ENCODE data around the gene PDHA1. TPM values are rescaled to one million over a fixed set of nuclear protein-coding genes. Genes with fewer than 3 reads are reported as not detected.

PDHA1 gene
- total RNA-seq, 1 experiment from 2014 or later, result 214 TPM

DNA sequence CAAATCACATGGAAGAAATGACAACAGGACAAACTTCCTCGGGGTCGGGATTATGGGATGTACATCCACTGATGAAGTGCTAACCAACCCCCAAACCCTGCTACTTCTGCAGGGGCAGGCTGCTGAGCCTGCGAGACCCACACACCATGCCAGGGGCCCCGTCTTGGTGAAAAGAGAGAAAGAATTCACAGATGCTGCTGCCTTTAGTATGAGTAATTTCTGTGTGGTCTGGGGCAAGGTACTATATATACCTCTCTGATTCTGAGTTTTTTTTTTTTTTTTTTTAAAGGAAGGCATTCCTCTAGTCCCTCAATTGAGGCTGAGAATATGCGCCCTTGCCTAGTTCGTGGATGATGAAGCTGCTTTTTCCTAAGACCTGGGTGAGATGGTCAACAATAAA lies 24.8 kb downstream of the PDHA1 start:
- Histone ChIP-seq H3K79me1 (ENCODE audit: insufficient read depth, low read depth, low read length, poor library complexity, severe bottlenecking) (no peaks in the 10 kb centered on the region), H3K27me3 (ENCODE audit: insufficient read depth, low read length) (no peaks in the 10 kb centered on the region), H2AK5ac (ENCODE audit: insufficient read length, low read length) (no peak overlapping the region), H3K23ac (ENCODE audit: insufficient read length, low read depth, low read length) (no peak overlapping the region), H4K20me1 (ENCODE audit: control insufficient read depth, insufficient read depth, insufficient read length) (no peaks in the 10 kb centered on the region), H2BK120ac (ENCODE audit: low read depth, low read length, poor library complexity, severe bottlenecking) (no peak overlapping the region), H3K4me1 (ENCODE audit: insufficient read depth, low read length) (no peaks in the 10 kb centered on the region), H2BK5ac (ENCODE audit: insufficient read length, low read length) (no peak overlapping the region), H3K27ac (ENCODE audit: insufficient read length, low read depth, low read length) (no peak overlapping the region), H3K9ac (ENCODE audit: extremely low read depth, insufficient read length, low read length) (no peak overlapping the region), H3K14ac (ENCODE audit: insufficient read depth, low read length) (no peak overlapping the region), H4K8ac (replicated peaks; ENCODE audit: insufficient read length, low read depth, low read length) (no peak overlapping the region), H3K4ac (ENCODE audit: low read depth, low read length) (no peak overlapping the region), H2BK12ac (ENCODE audit: insufficient read length, low read depth, low read length) (no peak overlapping the region), H3K56ac (ENCODE audit: insufficient read length, low read depth, low read length) (no peak overlapping the region), H2BK20ac (ENCODE audit: low read depth, low read length, poor library complexity, severe bottlenecking) (no peak overlapping the region), H4K5ac (ENCODE audit: insufficient read length, low read depth, low read length) (no peak overlapping the region), H2AFZ (ENCODE audit: low read length) (no peak overlapping the region), H3K23me2 (ENCODE audit: insufficient read length, low read depth, low read length, poor library complexity, severe bottlenecking) (peaks cover 5% of the 10 kb centered on the region), H3K79me2 (ENCODE audit: insufficient read depth, low read length) (no peaks in the 10 kb centered on the region), H3T11ph (ENCODE audit: low read length) (no peak overlapping the region), H4K91ac (ENCODE audit: insufficient read length, low read depth, low read length) (no peak overlapping the region), H3K18ac (ENCODE audit: insufficient read length, low read depth, low read length) (no peak overlapping the region), H3K9me3 (ENCODE audit: control insufficient read depth, low read depth, low read length) (peaks cover 16% of the 10 kb centered on the region), H2BK15ac (ENCODE audit: low read depth, low read length) (no peak overlapping the region), H3K4me2 (ENCODE audit: insufficient read depth, insufficient read length, low read length) (no peak overlapping the region)
- DNase-seq, result no peak
- Mint-ChIP-seq H3K4me1 (peaks cover 0 to 5% of the 10 kb centered on the region in 2 experiments; a peak in 1 of 4 replicates), H3K9me3 (peaks cover 72 to 79% of the 10 kb centered on the region in 2 experiments), H3K4me3 (no peak overlapping the region), H3K27me3 (ENCODE audit: low read depth) (peaks cover 6% of the 10 kb centered on the region), H3K36me3 (ENCODE audit: insufficient read depth in 1 of 3, low read depth in 3 of 3) (peaks cover 5 to 17% (median 8%) of the 10 kb centered on the region in 3 experiments), H3K27ac (no peak overlapping the region)
- no peak for TF ChIP-seq CTCF (conservative IDR thresholded peaks at IDR 0.05)
- WGBS (ENCODE audit: extremely low coverage, insufficient read length, low lambda C conversion rate), result no CpG with 5 or more reads among the region's 6 CpGs

All from H9 (cell line).